Hepatocyte (in vitro differentiated cells): ENCODE results near the gene PIP5K1C.

Experiments
- EZH2 ChIP-seq: fragments of 200-600 bp; sonication (generic); IDR thresholded peaks from 2 replicates; pipeline ENCODE4 v1.6.1; 2016; ENCODE audit warnings: antibody characterized with exemption, mild to moderate bottlenecking, borderline replicate concordance
- TF ChIP-seq, protein P1 (sequence below): fragments of 200-600 bp; sonication (generic); IDR thresholded peaks from 2 replicates; pipeline ENCODE4 v1.5.1; 2016; ENCODE audit warnings: antibody characterized with exemption, mild to moderate bottlenecking; ENCODE audit not compliant: poor library complexity

DNA sequence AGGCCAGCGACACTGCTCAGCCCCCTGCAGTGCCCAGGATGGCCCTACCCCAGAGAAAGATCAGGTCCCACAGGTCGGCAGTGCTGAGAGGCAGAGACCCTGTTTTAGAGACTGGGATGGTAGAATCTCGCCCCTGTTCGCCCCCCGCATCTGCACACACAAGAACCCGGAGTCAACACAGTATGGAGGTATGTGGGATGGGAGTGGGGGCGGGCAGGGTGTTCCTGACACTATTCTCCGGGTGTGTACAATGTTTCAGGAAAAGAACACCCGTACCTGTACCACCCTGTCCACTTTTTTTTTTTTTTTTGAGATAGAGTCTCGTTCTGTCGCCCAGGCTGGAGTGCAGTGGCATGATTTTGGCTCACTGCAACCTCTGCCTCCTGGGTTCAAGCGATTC lies 19.3 kb downstream of the PIP5K1C start:
- TF ChIP-seq, protein P1, sequence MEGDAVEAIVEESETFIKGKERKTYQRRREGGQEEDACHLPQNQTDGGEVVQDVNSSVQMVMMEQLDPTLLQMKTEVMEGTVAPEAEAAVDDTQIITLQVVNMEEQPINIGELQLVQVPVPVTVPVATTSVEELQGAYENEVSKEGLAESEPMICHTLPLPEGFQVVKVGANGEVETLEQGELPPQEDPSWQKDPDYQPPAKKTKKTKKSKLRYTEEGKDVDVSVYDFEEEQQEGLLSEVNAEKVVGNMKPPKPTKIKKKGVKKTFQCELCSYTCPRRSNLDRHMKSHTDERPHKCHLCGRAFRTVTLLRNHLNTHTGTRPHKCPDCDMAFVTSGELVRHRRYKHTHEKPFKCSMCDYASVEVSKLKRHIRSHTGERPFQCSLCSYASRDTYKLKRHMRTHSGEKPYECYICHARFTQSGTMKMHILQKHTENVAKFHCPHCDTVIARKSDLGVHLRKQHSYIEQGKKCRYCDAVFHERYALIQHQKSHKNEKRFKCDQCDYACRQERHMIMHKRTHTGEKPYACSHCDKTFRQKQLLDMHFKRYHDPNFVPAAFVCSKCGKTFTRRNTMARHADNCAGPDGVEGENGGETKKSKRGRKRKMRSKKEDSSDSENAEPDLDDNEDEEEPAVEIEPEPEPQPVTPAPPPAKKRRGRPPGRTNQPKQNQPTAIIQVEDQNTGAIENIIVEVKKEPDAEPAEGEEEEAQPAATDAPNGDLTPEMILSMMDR = no peak
- TF ChIP-seq EZH2 = no peak
